GM19468 (cell line): Measurements from ENCODE around the gene SSBP3.

Experiments
- ATAC-seq: cut with Tn5 transposase; IDR thresholded peaks from one replicate; pipeline ENCODE4 v1.9.1; 2021; ENCODE audit warnings: mild to moderate bottlenecking, moderate library complexity, moderate number of reproducible peaks; ENCODE audit not compliant: unreplicated experiment; ENCODE audit errors: extremely low read depth

Gene SSBP3

DNA sequence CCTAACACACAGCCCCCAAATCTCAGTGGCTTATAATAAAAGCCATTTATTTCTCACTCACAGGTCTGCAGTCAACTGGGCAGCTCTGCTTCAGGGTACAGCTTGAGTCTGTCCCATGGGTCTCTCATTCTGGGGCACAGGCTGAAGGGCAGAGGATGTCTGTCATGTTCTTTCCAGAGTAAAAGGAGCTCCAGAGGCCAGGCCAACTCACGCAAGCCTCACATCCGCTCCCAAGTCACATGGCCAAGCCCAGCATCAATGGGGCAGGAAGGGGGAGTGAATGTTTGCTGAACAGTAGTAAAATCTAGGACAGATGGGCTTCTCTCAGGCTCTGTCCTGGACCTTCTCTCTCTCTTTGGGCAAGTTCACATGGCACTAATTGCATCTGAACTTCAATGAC, 7.1 kb upstream of the SSBP3 start:
- no peak for ATAC-seq

DNA sequence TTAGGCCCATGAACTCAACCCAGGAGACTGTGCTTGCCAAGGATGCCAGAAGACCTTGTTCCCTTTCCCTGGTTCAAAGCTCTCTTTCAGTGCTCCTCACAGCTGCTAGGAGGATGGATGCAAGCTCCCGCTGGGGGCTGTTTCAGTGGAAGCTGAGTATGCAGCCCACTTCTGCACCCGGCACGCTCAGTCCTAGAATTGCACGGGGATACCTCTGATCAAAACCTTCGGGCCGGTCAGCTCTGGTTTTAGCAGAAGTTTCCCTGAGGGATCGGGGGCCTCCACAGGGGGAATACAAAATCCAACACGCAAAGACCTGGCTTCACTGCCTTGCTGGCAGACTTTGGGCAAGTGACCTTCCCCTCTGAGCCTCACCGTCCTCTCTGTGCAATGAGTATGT, 4.2 kb upstream of the SSBP3 start:
- ATAC-seq, result no peak

DNA sequence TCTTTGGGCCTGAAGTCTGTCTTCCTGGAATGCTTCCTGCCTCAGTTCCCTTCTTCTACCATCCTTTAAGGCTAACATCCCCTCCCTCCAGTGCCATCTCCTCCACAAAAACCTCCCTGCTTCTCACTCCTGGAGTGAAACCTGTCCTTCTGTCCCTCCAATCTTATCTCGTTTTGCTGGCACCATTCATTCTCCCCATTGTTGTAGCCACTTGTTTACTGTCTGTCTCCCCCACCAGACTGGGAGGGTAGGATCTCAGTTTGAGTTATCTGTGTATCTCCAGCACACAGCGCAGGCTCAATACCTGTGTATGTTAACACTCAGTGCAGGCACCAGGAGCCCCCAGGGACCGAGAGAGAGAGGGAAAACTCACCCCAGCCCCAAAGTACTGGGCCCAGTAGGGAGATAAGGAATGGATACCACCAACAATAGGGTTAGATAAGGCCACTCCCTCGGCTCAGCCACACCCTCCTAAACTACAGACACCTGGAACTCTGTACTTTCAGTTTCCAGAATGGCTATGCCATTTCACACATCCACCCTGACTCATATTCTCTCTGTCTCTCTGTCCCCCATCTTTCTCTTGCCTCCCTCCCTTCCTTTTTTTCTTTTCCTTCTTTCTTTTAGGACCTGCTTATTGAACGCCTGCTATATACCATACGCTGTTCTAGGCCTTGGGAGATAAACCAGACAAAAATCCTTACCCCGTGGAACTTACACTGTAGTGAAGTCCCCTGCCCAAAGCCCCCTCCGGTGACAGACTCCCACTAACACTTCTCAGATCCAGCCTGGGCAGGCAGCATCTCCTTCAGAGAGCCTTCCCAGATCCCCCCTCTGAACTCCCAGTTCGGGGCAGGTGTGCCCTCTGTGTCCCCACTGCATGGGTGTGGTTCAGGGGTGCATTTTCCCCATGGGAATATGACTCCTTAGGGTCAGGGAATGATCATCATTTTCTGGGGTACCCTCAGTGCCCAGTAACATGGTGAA, 3.3 kb upstream of the SSBP3 start:
- no peak for ATAC-seq

DNA sequence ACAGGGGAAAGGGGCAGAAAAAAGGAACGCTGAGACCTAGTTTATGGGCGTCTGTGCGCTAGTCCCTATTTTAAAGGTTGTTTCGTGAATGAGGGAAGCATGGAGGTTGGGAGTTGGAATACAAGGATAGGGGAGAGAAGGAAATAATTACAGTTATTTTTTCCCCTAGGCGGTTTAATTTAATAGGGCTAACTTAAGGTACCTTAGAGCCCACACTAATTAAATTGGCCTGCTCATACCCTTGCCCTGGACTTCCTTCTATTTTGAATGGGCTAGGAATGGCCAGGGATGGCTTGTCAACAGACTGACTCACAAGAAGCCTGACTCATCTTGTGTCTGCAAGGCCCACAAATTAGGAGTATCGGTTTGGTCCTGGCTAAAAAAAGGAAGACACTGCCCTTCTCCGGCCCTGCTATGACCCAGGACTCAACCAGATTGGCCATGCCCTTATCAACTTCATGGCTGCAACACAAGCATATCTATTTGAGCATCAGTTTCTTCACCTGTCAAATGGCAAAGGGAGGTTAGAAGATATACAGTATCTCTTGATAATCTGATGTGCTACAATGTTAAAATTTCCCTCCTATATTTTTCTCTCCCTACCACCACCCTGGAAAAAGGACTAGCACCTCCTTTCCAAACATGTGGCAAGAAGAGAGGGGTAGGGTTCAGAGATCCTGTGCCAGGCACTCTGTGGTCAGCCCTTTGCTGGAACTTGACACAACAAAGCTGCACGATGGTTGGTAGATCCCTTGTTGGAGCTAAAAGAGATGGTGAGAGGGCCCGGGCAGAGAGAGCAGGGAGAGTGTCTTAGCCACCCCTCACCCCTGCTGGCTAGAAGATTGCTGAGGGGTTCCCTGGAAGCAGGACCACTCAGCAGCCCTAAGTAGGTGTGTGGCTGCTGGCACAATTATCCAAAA, 2.2 kb upstream of the SSBP3 start:
- no peak for ATAC-seq

DNA sequence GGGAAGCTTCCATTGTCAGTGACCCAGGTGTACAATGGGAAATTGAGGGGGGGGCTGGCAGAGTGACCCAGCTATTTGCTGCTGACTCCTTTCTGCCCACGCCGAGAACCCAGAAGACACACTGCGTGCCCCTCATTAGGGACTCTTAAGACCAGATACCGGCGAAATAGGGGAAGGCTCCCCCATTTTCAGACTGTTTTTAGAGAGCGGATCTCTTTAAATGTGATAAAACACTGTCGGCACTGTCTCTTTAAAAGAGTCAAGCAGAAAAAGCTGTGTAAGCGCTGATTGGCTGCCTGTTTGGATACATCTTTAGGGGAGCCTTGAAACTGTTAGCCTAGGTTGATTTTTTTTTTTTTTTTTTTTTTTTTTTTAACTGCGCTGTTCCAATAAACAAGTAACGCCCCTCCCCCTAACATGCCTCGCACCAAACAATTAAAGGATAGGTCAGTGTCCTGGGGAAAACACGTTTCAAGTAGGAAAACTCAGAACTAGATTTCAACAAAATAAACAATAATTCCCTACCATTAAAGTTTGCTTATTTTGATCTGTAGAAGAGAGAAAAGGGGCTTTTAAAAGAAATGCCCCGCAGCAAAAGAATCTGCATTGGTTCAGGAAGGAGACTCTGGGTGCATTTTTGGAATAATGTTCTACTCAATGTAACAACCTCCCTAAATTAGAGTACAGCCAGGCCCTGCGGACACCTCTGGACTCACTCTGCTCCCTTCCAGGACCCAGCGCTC, 1.4 kb upstream of the SSBP3 start:
- peak; percentile 17 for ATAC-seq

DNA sequence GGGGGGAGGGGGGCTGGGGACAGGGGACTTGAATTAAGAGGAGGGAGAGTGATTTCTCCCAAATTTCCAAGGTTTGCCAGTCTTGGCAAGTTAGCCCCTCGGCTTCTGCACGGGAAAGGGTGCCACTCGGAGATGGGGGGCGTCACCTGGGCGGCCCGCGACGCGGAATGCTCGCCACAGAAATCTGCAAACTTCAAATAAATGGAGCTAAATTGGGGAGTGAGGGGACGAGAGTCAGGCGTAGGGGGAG, 885 bp upstream of the SSBP3 start:
- ATAC-seq, result no peak

DNA sequence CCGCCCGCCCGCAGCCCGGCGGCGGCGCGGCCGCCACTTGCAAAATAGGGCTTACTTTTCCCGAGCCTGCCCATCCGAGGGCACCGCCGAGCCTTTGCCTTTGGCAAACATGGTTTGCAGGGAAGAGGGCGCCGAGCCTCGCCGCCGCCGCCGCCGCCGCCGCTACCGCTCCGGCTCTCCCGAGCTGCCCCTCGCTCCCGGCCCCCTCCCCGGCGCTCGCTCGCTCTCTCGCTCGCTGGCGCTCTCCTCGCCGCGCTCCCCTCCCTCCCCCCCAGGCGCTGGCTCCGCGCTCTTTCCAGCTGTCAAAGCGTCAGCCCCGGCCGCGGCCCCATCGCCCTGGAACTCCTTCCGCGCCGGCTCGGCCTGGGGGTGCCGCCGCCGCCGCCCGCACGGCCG, 298 bp downstream of the SSBP3 start:
- ATAC-seq, result no peak

DNA sequence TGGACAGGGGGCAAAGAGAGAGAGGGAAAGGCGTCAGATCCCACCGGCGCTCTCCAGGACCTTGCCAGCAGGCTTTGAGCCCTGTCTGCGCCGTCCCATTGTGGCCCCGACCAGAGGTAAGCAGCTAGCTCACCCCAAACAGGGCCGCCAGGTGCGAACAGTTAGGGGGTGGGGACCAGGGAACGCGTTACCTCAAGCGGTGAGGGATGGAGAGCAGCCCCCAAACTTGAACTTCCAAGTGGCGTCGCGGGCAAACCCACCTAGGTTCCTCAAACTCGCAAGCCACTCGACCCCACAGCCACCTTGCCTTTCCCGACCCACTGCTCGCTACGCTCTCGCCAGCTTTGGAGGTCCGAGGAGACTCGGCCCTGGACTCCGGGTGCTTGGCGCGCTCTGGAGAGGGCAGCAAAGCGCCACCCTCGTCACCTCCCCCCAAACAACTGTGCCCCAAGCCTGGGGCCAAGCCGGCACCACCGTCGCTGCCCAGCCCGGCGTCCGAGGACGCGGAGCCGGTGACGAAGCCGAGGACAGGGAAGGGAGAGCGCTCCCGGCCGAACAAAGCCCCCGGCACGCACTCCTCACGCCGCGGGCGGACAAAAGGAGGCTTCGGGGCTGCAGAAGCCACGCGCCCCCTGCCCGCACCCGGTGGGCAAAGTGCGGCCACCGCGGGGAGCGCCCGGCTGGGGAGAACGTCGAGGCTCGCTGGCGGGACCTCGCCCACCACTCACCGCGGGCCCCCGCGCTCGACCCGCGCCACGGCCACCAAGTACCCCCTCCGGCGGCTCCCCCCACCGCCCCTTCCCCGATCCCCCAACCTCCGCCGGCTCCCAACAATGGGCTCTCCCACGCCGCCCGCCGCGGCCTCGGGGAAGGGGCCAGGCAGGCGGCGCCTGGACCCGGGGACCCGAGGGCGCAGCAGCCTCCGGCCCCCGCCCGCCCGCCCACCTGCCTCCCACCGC, 976 bp downstream of the SSBP3 start:
- ATAC-seq, result no peak

DNA sequence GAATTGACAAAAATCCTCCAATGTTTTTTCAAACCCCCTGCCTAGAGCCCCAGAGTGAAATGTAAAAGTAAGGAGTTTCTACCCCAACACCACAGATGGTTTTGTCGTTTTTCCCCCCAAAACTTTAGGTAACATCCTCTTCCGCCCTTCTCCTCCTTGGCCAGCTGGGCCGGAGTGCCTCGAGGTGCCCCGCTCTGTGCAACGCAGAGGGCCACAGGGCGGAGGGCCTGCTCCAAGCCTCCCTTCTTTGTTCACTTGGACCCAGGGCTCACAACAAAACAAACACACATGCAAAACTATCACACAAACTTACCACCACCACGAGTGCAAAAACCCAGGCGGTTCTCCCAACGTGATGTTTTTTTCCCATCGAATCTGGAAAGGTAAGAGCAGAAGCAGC, 1.9 kb downstream of the SSBP3 start:
- ATAC-seq, result no peak

DNA sequence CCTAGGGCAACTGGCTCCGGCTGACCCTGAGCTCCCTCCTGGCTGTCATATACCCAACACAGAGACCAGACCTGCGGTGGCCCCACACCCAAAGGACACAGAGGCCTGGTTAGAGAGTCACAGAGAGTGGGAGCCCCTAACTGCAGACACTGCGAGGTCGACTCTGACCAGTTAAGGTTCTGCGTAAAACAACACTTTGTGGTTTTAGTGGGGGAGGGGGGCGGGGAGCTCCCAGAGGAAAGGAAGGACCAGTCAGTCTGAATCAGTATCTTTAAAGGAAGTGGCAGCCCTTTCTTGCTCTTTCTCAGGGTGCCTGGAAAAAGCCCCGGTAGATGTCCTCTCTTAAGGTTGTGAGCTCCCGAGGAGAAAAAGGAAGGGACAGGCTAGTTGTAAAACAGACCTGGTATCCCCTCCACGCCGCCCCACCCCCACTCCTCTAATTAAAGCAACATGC, 2.4 kb downstream of the SSBP3 start:
- no peak for ATAC-seq

DNA sequence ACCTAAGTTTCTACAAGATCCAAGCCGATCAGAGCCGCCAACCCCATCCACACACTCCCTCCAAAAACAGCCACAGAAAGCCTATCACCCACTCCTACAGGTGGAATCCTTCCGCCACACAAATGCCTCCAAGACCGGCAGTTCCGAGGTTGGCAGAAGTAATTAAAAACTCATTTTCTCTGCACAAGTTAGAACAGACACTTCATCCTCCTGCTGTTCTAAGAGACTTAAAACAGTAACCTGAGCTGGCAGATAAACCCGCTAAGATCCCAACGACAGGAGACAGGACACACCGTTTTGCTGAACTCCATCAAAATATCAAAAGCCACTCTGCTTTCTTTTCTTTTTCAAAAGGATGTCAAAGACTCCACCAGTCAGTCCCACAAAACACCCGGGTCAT, 2.8 kb downstream of the SSBP3 start:
- ATAC-seq, result no peak

DNA sequence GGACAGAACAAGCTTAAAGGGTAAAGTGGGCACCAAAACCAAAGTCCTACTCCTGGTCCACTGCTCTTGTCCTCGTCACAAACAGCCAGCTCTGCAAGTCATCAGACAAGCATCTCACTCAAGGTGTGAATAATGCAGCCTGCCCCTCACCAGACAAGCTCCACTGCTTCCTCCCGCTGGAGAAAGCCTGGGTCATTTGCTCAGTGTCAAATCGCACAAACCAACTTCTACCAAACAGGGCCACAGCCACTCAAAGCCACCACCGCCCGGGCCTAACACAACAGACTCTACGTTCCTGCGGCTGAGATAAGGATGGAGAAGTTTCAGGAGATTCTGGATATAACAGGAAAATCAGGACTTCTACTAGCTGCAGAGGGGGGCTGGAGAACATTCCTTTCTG, 3.3 kb downstream of the SSBP3 start:
- ATAC-seq, result no peak

DNA sequence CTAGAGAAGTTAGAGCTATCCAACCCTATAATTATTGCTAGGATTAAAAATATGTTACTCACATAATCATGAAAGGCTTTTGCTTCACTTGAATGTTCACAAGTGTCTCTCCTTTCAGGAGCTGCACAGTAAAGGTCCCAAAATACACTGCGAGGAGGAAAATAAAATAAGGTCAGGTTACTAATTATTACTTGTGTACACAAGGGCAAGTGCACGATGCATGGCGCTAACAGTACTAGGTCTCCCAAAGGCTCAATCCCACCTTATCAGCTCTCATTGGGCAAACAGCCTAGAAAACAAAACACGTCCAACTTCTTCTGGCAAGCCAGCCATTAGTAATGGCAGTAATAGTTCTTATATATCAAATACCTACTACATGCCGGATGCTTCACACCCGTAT, 4.4 kb downstream of the SSBP3 start:
- ATAC-seq, result no peak

DNA sequence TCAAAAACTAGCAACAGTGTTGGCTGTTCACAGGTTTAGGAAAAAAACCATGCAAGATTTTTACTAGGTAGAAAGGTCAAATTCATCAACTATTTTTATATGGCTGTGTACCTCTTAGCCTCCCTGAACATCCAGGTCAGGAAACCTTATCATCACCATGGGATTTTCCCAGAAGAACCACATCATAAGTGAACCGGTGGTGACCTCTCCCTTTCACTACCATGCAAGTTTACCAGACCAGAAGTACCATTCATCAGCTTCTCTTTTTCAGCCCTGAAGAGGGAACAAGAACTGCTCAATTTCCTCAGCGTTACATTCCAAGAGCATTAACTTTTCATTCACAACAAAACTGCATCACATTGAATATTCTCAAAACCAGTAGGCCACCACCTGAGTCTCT, 5.9 kb downstream of the SSBP3 start:
- ATAC-seq, result no peak

DNA sequence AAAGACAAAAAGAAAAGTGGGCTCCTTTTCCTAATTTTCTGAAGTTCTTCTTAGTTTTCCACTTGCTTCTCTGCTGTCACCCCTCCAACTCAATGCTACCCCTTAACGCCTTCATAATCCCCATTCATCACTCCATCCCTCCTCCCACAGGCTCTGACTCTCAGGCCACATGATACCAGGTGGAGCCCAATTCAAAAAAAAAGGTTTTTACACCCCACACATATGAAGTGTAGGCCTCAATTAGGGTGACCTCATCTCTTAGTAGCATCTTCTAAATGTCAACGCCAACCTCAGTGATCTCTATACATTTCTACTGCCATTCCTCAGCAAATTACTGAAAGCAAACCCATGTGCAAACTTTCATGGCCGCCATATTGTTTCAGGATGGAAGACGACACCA, 6.4 kb downstream of the SSBP3 start:
- no peak for ATAC-seq

DNA sequence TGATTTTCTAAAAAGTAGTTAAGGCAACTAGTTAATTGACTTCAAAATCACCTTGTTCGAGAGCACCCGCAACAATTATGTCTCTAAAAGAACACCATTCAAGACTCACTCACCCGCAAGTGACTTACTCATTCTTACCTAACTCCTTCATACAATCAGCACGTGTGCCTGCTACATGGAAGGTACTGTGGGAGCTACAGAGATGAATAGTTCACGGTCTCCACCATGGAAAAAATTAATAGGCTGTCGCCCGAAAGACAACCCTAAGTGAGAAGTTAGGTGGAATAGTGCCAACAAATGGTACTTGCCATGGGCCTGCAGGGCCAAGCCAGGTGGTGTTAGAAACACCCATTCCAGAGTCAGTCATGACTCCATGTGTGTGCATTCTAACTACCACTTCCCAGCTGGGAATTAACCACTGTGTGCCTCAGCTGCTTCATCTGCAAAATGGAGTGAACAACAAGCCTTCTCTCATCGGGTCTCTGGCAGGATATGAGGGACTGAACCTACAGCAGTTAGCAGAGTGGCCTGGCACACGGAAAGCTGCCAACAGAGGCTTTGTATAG, 7.1 kb downstream of the SSBP3 start:
- ATAC-seq, result no peak

DNA sequence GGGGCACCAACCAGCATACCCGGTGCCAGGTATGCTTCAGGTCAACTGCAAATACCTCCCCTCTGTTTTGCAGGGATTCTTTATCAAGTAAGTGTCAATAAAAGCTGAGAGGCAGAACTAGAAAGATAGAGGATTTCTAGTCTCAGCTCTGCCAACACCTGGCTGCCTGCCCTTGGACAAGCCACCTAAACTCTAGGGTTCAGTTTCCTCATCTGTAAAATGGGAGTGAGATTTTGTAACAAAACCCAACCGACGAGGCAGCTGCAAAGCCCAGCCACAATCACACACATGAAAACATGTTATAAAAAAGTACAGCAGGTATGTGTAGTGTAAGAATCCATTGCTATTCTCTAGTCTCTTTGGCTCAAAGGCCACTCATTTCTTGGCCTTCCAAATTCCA, 8.2 kb downstream of the SSBP3 start:
- no peak for ATAC-seq

DNA sequence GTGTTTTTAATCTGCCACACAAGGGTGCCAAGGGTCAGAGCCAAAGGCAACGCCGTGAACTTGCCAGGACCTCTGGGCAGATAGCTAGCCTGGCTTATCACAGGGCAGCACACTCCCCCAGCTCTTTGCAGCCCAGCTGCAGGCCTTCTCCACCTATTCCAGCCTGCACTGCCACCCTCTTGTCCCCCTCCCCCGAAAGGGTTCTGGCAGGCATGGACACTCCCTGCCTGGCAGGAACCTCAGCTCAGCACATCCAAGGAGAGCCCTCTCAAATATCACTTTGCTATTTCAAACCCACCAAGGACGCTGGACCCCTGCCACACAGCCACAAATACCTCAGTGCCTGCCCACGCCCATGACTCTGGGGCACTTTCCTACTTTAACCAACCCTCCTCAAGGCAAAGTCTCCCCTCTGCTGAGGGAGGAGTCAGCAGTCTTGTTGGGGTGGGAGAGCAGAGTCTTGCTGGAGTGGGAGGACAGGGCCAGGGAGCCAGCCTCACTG, 9.1 kb downstream of the SSBP3 start:
- no peak for ATAC-seq
